KMS-11 (cell line): Measurements from ENCODE around the gene FAM174A.
"Not testable (repeated sequence)": the region's sequence is repeated elsewhere in the genome, so short reads cannot be mapped to it uniquely, and the experiment has no call there.

Experiments used
- H2AFZ ChIP-seq: fragments of 200-600 bp; sonication (generic); 2 replicates; pipeline ENCODE4 v1.6.1; 2016; ENCODE audit warnings: antibody characterized with exemption, mixed run types, low read depth
- H3K27ac ChIP-seq: fragments of 200-600 bp; sonication (generic); 2 replicates; pipeline ENCODE4 v1.6.1; 2016; ENCODE audit warnings: mild to moderate bottlenecking, mixed run types
- H3K27me3 ChIP-seq: fragments of 200-600 bp; sonication (generic); 2 replicates; pipeline ENCODE4 v1.6.1; 2017; ENCODE audit warnings: mild to moderate bottlenecking, low read depth, mixed run types, moderate library complexity; ENCODE audit not compliant: insufficient read depth
- H3K36me3 ChIP-seq: fragments of 200-600 bp; sonication (generic); 2 replicates; pipeline ENCODE4 v1.6.1; 2017; ENCODE audit warnings: mild to moderate bottlenecking, mixed run types; ENCODE audit not compliant: insufficient read depth
- H3K4me1 ChIP-seq: fragments of 200-600 bp; sonication (generic); 2 replicates; pipeline ENCODE4 v1.6.1; 2016; ENCODE audit warnings: mild to moderate bottlenecking, low read depth, mixed run types; ENCODE audit not compliant: poor library complexity, severe bottlenecking
- H3K4me2 ChIP-seq: fragments of 200-600 bp; sonication (generic); 2 replicates; pipeline ENCODE4 v1.7.0; 2016; ENCODE audit warnings: mild to moderate bottlenecking, mixed run types
- H3K4me3 ChIP-seq: fragments of 200-600 bp; sonication (generic); IDR thresholded peaks from 2 replicates; pipeline ENCODE4 v1.6.1; 2017; ENCODE audit warnings: low read depth, low read length, mixed read lengths; ENCODE audit not compliant: insufficient read depth
- H3K79me2 ChIP-seq: fragments of 200-600 bp; sonication (generic); 2 replicates; pipeline ENCODE4 v1.6.1; 2016; ENCODE audit warnings: low read depth, mixed run types; ENCODE audit not compliant: insufficient read depth
- H3K9ac ChIP-seq: fragments of 200-600 bp; sonication (generic); 2 replicates; pipeline ENCODE4 v1.6.1; 2016; ENCODE audit warnings: mild to moderate bottlenecking, mixed run types
- H4K20me1 ChIP-seq: fragments of 200-600 bp; sonication (generic); 2 replicates; pipeline ENCODE4 v1.6.1; 2016; ENCODE audit warnings: mild to moderate bottlenecking, mixed run types; ENCODE audit not compliant: insufficient read depth
- CTCF ChIP-seq: fragments of 200-600 bp; sonication (generic); conservative IDR thresholded peaks from 2 replicates; pipeline ENCODE4 v1.6.1; 2017; ENCODE audit warnings: low read depth, mild to moderate bottlenecking, antibody characterized with exemption, low read length, moderate library complexity, mixed read lengths

FAM174A gene

GRCh38 chr5:100598446-100598845, 63.3 kb downstream of the FAM174A start:
- H4K20me1 ChIP-seq, result no peaks in the 10 kb centered on the region
- no peak overlapping the region for H3K4me2 ChIP-seq
- no peaks in the 10 kb centered on the region for H3K36me3 ChIP-seq
- no peak for TF ChIP-seq CTCF
- no peak overlapping the region for H3K27ac ChIP-seq
- peaks cover 21% of the 10 kb centered on the region for H3K4me1 ChIP-seq
- H2AFZ ChIP-seq, result no peak overlapping the region
- H3K9ac ChIP-seq, result no peak overlapping the region
- H3K4me3 ChIP-seq, result no peak overlapping the region
- H3K27me3 ChIP-seq, result no peaks in the 10 kb centered on the region
- no peaks in the 10 kb centered on the region for H3K79me2 ChIP-seq

GRCh38 chr5:100600298-100600994, 65.3 kb downstream of the FAM174A start:
- Histone ChIP-seq H3K4me1 (peaks cover 11% of the 10 kb centered on the region), H3K36me3 (no peaks in the 10 kb centered on the region; the same call in 1 of the 2 replicates), H3K9ac (no peak overlapping the region), H3K79me2 (no peaks in the 10 kb centered on the region), H4K20me1 (no peaks in the 10 kb centered on the region), H3K27ac (no peak overlapping the region), H3K27me3 (no peaks in the 10 kb centered on the region), H3K4me2 (no peak overlapping the region), H3K4me3 (no peak overlapping the region), H2AFZ (no peak overlapping the region)
- TF ChIP-seq CTCF, result no peak

- no peaks in the 10 kb centered on the region for H3K79me2 ChIP-seq
- H3K36me3 ChIP-seq, result no peaks in the 10 kb centered on the region; the same call in 1 of the 2 replicates
- no peak overlapping the region for H3K27ac ChIP-seq
- no peak overlapping the region for H2AFZ ChIP-seq
- no peak overlapping the region for H3K4me3 ChIP-seq
- no peaks in the 10 kb centered on the region for H3K4me1 ChIP-seq
- H3K4me2 ChIP-seq, result no peak overlapping the region
- no peak overlapping the region for H3K9ac ChIP-seq
- H4K20me1 ChIP-seq, result no peaks in the 10 kb centered on the region
- TF ChIP-seq CTCF, result no peak
- no peaks in the 10 kb centered on the region for H3K27me3 ChIP-seq
Observed at GRCh38 chr5:100603141-100603540, 68.0 kb downstream of the FAM174A start.

GRCh38 chr5:100604021-100604420, 68.8 kb downstream of the FAM174A start:
- H3K9ac ChIP-seq, H3K79me2 ChIP-seq, H3K27ac ChIP-seq, H2AFZ ChIP-seq, H3K36me3 ChIP-seq, H3K4me2 ChIP-seq, H3K4me1 ChIP-seq, H4K20me1 ChIP-seq, H3K27me3 ChIP-seq, H3K4me3 ChIP-seq: not testable (repeated sequence)

GRCh38 chr5:100609594-100609993, 74.4 kb downstream of the FAM174A start:
- H3K79me2 ChIP-seq, result no peaks in the 10 kb centered on the region
- H3K4me3 ChIP-seq, result no peak overlapping the region
- no peak overlapping the region for H3K27ac ChIP-seq
- H2AFZ ChIP-seq, result no peak overlapping the region
- no peaks in the 10 kb centered on the region for H3K36me3 ChIP-seq
- H4K20me1 ChIP-seq, result no peaks in the 10 kb centered on the region
- H3K4me2 ChIP-seq, result no peak overlapping the region
- H3K4me1 ChIP-seq, result no peaks in the 10 kb centered on the region
- H3K9ac ChIP-seq, result no peak overlapping the region
- TF ChIP-seq CTCF, result no peak
- no peaks in the 10 kb centered on the region for H3K27me3 ChIP-seq
